ENCODE measurements around the gene CNTN6. TPM values are rescaled to one million over a fixed set of nuclear protein-coding genes. Genes with fewer than 3 reads are reported as not detected.

The CNTN6 gene
- total and polyA plus RNA-seq, 4 donors = 0.01 to 0.05 TPM; not detected in 2

DNA sequence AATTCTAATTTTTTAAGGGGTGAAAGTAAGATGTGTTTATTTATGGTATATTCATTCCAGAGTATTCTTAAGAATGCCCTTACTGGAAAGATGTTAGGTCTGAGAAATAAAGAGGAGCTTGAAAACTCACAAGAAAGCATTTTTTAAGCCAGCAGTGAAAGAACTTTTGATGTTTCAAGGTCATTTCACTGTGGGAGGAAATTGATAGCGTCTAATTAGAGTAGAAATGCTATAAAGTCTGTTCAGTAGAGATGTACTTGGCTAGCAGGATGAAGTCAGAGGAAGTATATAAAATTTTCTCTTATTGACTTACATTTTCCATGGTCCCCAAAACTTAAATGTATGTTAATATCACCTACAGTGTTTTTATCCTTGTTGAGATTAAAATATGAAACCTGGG, 354.6 kb downstream of the CNTN6 start:
- H3K27me3 ChIP-seq (ENCODE audit: control insufficient read depth in 4 of 4, insufficient read depth in 4 of 4, low read length in 3 of 4) = no peaks in the 10 kb centered on the region
- whole genome bisulfite sequencing = 33% methylated on average over 1 of the region's 1 CpG
- no peak overlapping the region for H3K27ac ChIP-seq (ENCODE audit: low read depth in 1 of 2, low read length in 2 of 2)
- DNase-seq (ENCODE audit: low spot score) = no peak
- TF ChIP-seq FOXA1 (IDR thresholded peaks at IDR 0.05) (no peak), SP1 (IDR thresholded peaks at IDR 0.05) (no peak), HNF4G (IDR thresholded peaks at IDR 0.05) (no peak), FOXA2 (IDR thresholded peaks at IDR 0.05) (no peak), RXRA (IDR thresholded peaks at IDR 0.05) (no peak), HNF4A (conservative IDR thresholded peaks at IDR 0.05) (no peak), CTCF (IDR thresholded peaks at IDR 0.05; ENCODE audit: low read depth, low read length, missing input control) (no peak), TAF1 (conservative IDR thresholded peaks at IDR 0.05) (no peak), JUND (IDR thresholded peaks at IDR 0.05) (no peak), GABPA (IDR thresholded peaks at IDR 0.05 in 1 of 2, conservative IDR thresholded peaks at IDR 0.05 in 1 of 2) (no peak), RAD21 (IDR thresholded peaks at IDR 0.05) (no peak), YY1 (IDR thresholded peaks at IDR 0.05) (no peak)
- no peaks in the 10 kb centered on the region for H3K36me3 ChIP-seq (ENCODE audit: control insufficient read depth in 4 of 4, insufficient read depth in 3 of 4, low read depth in 1 of 4, low read length in 3 of 4)
- no peak overlapping the region for H3K4me3 ChIP-seq (ENCODE audit: low read depth in 1 of 3, low read length in 3 of 3)
- no peaks in the 10 kb centered on the region for H3K4me1 ChIP-seq (ENCODE audit: control insufficient read depth in 4 of 4, insufficient read depth in 4 of 4, low read length in 3 of 4)
- no peak overlapping the region for H3K9ac ChIP-seq (ENCODE audit: low read depth in 1 of 2, low read length in 2 of 2)
- no peaks in the 10 kb centered on the region for H3K9me3 ChIP-seq (ENCODE audit: control insufficient read depth in 4 of 4, low read length in 3 of 4)

DNA sequence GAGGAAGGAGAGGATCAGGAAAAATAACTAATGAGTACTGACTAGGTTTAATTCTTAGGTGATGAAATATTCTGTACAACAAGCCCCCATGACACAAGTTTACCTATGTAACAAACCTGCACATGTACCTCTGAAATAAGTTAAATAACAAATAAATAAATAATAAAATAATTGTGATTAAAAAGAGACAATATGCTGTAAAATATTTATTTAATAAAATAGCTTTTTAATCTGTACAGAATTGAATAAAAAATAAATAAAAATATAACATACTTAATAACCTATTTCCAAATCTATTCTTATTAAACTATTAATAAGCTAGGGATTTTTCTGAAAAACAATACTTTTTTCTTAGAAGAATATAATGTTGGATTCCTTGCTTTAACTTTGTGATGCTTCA, 355.6 kb downstream of the CNTN6 start:
- DNase-seq (ENCODE audit: low spot score) = no peak
- Histone ChIP-seq H3K9ac (ENCODE audit: low read depth in 1 of 2, low read length in 2 of 2) (no peak overlapping the region), H3K27ac (ENCODE audit: low read depth in 1 of 2, low read length in 2 of 2) (no peak overlapping the region), H3K4me1 (ENCODE audit: control insufficient read depth in 4 of 4, insufficient read depth in 4 of 4, low read length in 3 of 4) (no peaks in the 10 kb centered on the region), H3K36me3 (ENCODE audit: control insufficient read depth in 4 of 4, insufficient read depth in 3 of 4, low read depth in 1 of 4, low read length in 3 of 4) (no peaks in the 10 kb centered on the region), H3K4me3 (ENCODE audit: low read depth in 1 of 3, low read length in 3 of 3) (no peak overlapping the region), H3K9me3 (ENCODE audit: control insufficient read depth in 4 of 4, low read length in 3 of 4) (no peaks in the 10 kb centered on the region), H3K27me3 (ENCODE audit: control insufficient read depth in 4 of 4, insufficient read depth in 4 of 4, low read length in 3 of 4) (no peaks in the 10 kb centered on the region)
- TF ChIP-seq YY1 (IDR thresholded peaks at IDR 0.05) (no peak), CTCF (IDR thresholded peaks at IDR 0.05; ENCODE audit: low read depth, low read length, missing input control) (no peak), FOXA2 (IDR thresholded peaks at IDR 0.05) (no peak), HNF4G (IDR thresholded peaks at IDR 0.05) (no peak), RXRA (IDR thresholded peaks at IDR 0.05) (no peak), EGR1 (IDR thresholded peaks at IDR 0.05; ENCODE audit: low read depth in 2 of 2) (no peak), FOXA1 (IDR thresholded peaks at IDR 0.05) (no peak), NR2F2 (IDR thresholded peaks at IDR 0.05) (no peak)
- TF ChIP-seq, protein P1, sequence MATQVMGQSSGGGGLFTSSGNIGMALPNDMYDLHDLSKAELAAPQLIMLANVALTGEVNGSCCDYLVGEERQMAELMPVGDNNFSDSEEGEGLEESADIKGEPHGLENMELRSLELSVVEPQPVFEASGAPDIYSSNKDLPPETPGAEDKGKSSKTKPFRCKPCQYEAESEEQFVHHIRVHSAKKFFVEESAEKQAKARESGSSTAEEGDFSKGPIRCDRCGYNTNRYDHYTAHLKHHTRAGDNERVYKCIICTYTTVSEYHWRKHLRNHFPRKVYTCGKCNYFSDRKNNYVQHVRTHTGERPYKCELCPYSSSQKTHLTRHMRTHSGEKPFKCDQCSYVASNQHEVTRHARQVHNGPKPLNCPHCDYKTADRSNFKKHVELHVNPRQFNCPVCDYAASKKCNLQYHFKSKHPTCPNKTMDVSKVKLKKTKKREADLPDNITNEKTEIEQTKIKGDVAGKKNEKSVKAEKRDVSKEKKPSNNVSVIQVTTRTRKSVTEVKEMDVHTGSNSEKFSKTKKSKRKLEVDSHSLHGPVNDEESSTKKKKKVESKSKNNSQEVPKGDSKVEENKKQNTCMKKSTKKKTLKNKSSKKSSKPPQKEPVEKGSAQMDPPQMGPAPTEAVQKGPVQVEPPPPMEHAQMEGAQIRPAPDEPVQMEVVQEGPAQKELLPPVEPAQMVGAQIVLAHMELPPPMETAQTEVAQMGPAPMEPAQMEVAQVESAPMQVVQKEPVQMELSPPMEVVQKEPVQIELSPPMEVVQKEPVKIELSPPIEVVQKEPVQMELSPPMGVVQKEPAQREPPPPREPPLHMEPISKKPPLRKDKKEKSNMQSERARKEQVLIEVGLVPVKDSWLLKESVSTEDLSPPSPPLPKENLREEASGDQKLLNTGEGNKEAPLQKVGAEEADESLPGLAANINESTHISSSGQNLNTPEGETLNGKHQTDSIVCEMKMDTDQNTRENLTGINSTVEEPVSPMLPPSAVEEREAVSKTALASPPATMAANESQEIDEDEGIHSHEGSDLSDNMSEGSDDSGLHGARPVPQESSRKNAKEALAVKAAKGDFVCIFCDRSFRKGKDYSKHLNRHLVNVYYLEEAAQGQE (IDR thresholded peaks at IDR 0.05) = no peak
- TF ChIP-seq, protein P2, sequence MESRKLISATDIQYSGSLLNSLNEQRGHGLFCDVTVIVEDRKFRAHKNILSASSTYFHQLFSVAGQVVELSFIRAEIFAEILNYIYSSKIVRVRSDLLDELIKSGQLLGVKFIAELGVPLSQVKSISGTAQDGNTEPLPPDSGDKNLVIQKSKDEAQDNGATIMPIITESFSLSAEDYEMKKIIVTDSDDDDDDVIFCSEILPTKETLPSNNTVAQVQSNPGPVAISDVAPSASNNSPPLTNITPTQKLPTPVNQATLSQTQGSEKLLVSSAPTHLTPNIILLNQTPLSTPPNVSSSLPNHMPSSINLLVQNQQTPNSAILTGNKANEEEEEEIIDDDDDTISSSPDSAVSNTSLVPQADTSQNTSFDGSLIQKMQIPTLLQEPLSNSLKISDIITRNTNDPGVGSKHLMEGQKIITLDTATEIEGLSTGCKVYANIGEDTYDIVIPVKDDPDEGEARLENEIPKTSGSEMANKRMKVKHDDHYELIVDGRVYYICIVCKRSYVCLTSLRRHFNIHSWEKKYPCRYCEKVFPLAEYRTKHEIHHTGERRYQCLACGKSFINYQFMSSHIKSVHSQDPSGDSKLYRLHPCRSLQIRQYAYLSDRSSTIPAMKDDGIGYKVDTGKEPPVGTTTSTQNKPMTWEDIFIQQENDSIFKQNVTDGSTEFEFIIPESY (IDR thresholded peaks at IDR 0.05) = no peak

Measured in liver (tissue), 9 donors.